Measurements from ENCODE around the gene COL9A2.

COL9A2 gene

DNA sequence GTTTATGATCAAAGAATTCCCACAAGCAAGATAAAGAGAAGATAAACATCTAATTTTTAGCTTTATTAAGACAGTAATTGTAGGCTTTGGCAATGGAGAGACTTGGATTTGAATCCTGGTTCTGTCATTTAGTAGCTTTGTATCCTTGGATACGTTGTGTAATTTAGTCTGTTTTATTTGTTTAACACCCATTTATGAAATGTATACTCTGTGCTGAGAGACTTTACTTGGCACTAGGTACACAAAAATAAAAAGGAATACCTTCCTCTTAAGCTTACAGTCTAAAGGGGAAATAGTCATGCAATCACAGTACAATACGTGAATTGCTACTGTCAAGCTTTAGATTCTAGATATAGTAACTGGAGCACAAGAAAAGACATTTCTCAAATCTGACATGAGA is 35.2 kb downstream of the COL9A2 start:
- Histone ChIP-seq H3K4me1 (no peaks in the 10 kb centered on the region), H3K4me3 (ENCODE audit: low read depth, low read length) (no peak overlapping the region), H3K27me3 (no peaks in the 10 kb centered on the region), H3K9me3 (no peaks in the 10 kb centered on the region), H3K36me3 (peaks cover 3% of the 10 kb centered on the region; the same call in 1 of the 2 replicates)
- no peak for DNase-seq
- TF ChIP-seq, protein P1, sequence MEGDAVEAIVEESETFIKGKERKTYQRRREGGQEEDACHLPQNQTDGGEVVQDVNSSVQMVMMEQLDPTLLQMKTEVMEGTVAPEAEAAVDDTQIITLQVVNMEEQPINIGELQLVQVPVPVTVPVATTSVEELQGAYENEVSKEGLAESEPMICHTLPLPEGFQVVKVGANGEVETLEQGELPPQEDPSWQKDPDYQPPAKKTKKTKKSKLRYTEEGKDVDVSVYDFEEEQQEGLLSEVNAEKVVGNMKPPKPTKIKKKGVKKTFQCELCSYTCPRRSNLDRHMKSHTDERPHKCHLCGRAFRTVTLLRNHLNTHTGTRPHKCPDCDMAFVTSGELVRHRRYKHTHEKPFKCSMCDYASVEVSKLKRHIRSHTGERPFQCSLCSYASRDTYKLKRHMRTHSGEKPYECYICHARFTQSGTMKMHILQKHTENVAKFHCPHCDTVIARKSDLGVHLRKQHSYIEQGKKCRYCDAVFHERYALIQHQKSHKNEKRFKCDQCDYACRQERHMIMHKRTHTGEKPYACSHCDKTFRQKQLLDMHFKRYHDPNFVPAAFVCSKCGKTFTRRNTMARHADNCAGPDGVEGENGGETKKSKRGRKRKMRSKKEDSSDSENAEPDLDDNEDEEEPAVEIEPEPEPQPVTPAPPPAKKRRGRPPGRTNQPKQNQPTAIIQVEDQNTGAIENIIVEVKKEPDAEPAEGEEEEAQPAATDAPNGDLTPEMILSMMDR (IDR thresholded peaks at IDR 0.05; ENCODE audit: low read depth, low read length), result no peak

DNA sequence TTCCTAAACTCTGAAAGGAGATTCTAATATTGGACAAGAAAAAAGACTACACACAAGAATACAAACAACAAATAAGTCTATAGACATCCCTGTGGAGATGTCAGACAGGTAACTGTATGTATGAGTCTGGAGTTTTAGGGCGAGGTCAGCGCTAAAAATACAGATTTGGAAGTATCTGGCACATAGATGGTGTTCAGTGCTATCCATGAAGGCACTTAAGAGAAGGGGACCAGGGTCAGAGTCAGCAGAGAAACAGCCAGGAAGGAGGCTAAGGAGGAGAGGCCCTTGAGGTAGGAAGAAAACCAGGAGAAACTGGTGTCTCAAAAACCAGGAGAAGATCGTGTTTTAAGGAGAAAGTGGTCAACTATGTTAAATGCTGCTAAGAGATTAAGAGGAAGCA is 41.0 kb downstream of the COL9A2 start:
- no peaks in the 10 kb centered on the region for H3K9me3 ChIP-seq
- H3K27me3 ChIP-seq, result no peaks in the 10 kb centered on the region
- no peak for DNase-seq
- H3K4me1 ChIP-seq, result no peaks in the 10 kb centered on the region
- TF ChIP-seq, protein P1 (IDR thresholded peaks at IDR 0.05; ENCODE audit: low read depth, low read length), result no peak
- no peak overlapping the region for H3K4me3 ChIP-seq (ENCODE audit: low read depth, low read length)
- peaks cover 6% of the 10 kb centered on the region for H3K36me3 ChIP-seq

DNA sequence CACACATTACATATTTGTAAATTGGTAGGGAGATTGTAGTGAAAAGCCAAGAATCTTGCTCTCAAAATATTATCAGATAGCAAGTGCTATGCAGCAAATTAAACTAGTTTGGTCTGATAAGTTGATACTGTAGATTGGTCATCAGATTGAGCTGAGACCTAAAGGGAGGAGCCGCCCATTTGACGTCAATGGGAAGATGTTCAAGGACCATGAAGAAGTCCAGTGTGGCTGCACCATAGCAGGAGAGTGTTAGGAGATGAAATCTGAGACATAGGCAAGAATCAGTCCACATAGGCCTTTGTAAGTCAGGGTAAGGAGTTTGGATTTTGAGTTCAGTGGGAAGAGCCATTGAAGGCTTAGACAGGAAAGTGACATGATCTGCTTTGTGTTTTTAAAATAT is 42.8 kb downstream of the COL9A2 start:
- DNase-seq, result no peak
- Histone ChIP-seq H3K9me3 (no peaks in the 10 kb centered on the region), H3K27me3 (no peaks in the 10 kb centered on the region), H3K36me3 (peaks cover 9% of the 10 kb centered on the region), H3K4me1 (no peaks in the 10 kb centered on the region), H3K4me3 (ENCODE audit: low read depth, low read length) (no peak overlapping the region)
- TF ChIP-seq, protein P1 (IDR thresholded peaks at IDR 0.05; ENCODE audit: low read depth, low read length), result no peak

GRCh38 chr1:40273547-40274166 is 43.4 kb downstream of the COL9A2 start:
- H3K9me3 ChIP-seq, result no peaks in the 10 kb centered on the region
- no peak for DNase-seq
- peaks cover 9% of the 10 kb centered on the region for H3K36me3 ChIP-seq
- no peaks in the 10 kb centered on the region for H3K4me1 ChIP-seq
- no peak overlapping the region for H3K4me3 ChIP-seq (ENCODE audit: low read depth, low read length)
- TF ChIP-seq, protein P1 (IDR thresholded peaks at IDR 0.05; ENCODE audit: low read depth, low read length), result no peak
- no peaks in the 10 kb centered on the region for H3K27me3 ChIP-seq

GRCh38 chr1:40272653-40273213 is 44.4 kb downstream of the COL9A2 start:
- DNase-seq, result no peak
- Histone ChIP-seq H3K4me3 (ENCODE audit: low read depth, low read length) (no peak overlapping the region), H3K27me3 (no peaks in the 10 kb centered on the region), H3K36me3 (peaks cover 15% of the 10 kb centered on the region), H3K4me1 (no peaks in the 10 kb centered on the region), H3K9me3 (no peaks in the 10 kb centered on the region)
- TF ChIP-seq, protein P1 (IDR thresholded peaks at IDR 0.05; ENCODE audit: low read depth, low read length), result no peak

GRCh38 chr1:40270152-40270834 is 46.8 kb downstream of the COL9A2 start:
- H3K27me3 ChIP-seq, result no peaks in the 10 kb centered on the region
- H3K9me3 ChIP-seq, result no peaks in the 10 kb centered on the region
- H3K4me3 ChIP-seq (ENCODE audit: low read depth, low read length), result no peak overlapping the region
- no peak for DNase-seq
- TF ChIP-seq, protein P1 (IDR thresholded peaks at IDR 0.05; ENCODE audit: low read depth, low read length), result no peak
- H3K4me1 ChIP-seq, result no peaks in the 10 kb centered on the region
- H3K36me3 ChIP-seq, result peaks cover 16% of the 10 kb centered on the region

Measured in BE2C (cell line).